H1 (cell line): Measurements from ENCODE around the gene TSEN54. TPM values are rescaled to one million over a fixed set of nuclear protein-coding genes. Genes with fewer than 3 reads are reported as not detected.
A peak's percentile ranks its signal among the peaks of the same experiment; 100 is the strongest.

ENCODE experiments used
- ASH2L ChIP-seq: fragments of 200-600, 300-600 bp; sonication (generic); IDR thresholded peaks from one replicate; pipeline ENCODE4 v1.7.1; 2017; ENCODE audit warnings: low read length
- CREB1 ChIP-seq: IDR thresholded peaks from 2 replicates; pipeline ENCODE4 v1.6.1; 2012; ENCODE audit warnings: inconsistent platforms
- EP300 ChIP-seq, 2 experiments: IDR thresholded peaks; 1 replicate in 1 of 2; 2 replicates in 1 of 2; pipeline ENCODE4 v1.6.1; 2011 to 2012; ENCODE audit warnings: low read depth in 2 of 2, low read length in 2 of 2, mild to moderate bottlenecking in 2 of 2, borderline replicate concordance in 1 of 2, inconsistent platforms in 1 of 2, moderate library complexity in 1 of 2
- RBBP5 ChIP-seq: IDR thresholded peaks from 2 replicates; pipeline ENCODE4 v1.7.1; 2012; ENCODE audit warnings: low read depth, mild to moderate bottlenecking, inconsistent platforms, low read length, moderate library complexity, borderline replicate concordance
- SIX5 ChIP-seq: IDR thresholded peaks from 2 replicates; pipeline ENCODE4 v1.6.1; 2011; ENCODE audit warnings: mild to moderate bottlenecking, low read depth, low read length
- SUZ12 ChIP-seq: fragments of 200-600 bp; sonication (generic); IDR thresholded peaks from 2 replicates; pipeline ENCODE4 v1.6.1; 2012; ENCODE audit warnings: mild to moderate bottlenecking, inconsistent platforms, low read length, moderate library complexity, mixed read lengths
- TAF7 ChIP-seq: optimal IDR thresholded peaks from 2 replicates; pipeline ENCODE3; 2011; ENCODE audit warnings: low read depth, mild to moderate bottlenecking, inconsistent platforms, low read length, moderate library complexity, borderline replicate concordance
- ZNF274 ChIP-seq: IDR thresholded peaks from 2 replicates; pipeline ENCODE4 v1.7.0; 2012; ENCODE audit warnings: low read length, borderline replicate concordance; ENCODE audit errors: extremely low read depth
- polyA plus RNA-seq, 7 experiments: library from polyadenylated mRNA; depleted of rRNA in 3 of 7; stranded (reverse) in 5 of 7; unstranded in 2 of 7; fragments of >200 nt in 5 of 7; fragments of 200-250 nt in 2 of 7; gene quantifications; 1 replicate in 5 of 7; 2 replicates in 1 of 7; 4 replicates in 1 of 7; pipeline versions ENCODE4 v1.2.1 to v1.2.3, GENCODE V29; 2011 to 2013; ENCODE audit warnings: missing spikeins in 2 of 7, mixed read lengths in 2 of 7
- total RNA-seq: library from RNA; stranded (reverse); fragmentation: NEBNext Ultra II Directional; extraction: Animal tissue kit (Norgen Biotek cat#: 25700); gene quantifications from 2 replicates; pipeline ENCODE4 v1.2.1, GENCODE V29; 2021
- TF ChIP-seq, protein P1 (sequence below): fragments of 300-600 bp; sonication (generic); IDR thresholded peaks from 2 replicates; pipeline ENCODE4 v1.7.1; 2012; ENCODE audit warnings: low read length, moderate library complexity, mild to moderate bottlenecking, inconsistent platforms; ENCODE audit not compliant: insufficient replicate concordance
- TF ChIP-seq, protein P2 (sequence below): IDR thresholded peaks from 2 replicates; pipeline ENCODE4 v1.6.1; 2012; ENCODE audit warnings: inconsistent platforms
- TF ChIP-seq, protein P3 (sequence below): IDR thresholded peaks from 2 replicates; pipeline ENCODE4 v1.6.1; 2012; ENCODE audit warnings: inconsistent platforms

Gene TSEN54
- total and polyA plus RNA-seq, 2 of the 8 experiments (the other 6 are each of a cell fraction or from before 2014, with no cell fraction given), result 43.6 to 60.3 TPM

DNA sequence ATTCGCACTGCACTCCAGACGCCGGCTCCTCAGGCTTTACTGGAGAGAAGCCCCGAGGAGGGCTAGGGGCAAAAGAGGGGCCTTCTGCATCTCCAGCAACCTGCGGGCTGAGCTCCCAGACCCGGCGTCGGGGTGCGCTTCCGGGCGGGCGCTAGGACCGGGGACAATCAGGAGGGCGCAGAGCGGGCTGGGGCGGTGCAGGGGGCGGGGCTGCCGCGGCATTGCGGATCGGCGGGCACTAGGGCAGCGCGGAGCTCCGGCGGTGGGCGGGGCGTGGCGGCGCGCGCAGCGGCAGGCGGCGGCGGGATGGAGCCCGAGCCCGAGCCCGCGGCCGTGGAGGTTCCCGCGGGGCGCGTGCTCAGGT lies at the start of gene TSEN54 (continued):
- TF ChIP-seq, protein P1, sequence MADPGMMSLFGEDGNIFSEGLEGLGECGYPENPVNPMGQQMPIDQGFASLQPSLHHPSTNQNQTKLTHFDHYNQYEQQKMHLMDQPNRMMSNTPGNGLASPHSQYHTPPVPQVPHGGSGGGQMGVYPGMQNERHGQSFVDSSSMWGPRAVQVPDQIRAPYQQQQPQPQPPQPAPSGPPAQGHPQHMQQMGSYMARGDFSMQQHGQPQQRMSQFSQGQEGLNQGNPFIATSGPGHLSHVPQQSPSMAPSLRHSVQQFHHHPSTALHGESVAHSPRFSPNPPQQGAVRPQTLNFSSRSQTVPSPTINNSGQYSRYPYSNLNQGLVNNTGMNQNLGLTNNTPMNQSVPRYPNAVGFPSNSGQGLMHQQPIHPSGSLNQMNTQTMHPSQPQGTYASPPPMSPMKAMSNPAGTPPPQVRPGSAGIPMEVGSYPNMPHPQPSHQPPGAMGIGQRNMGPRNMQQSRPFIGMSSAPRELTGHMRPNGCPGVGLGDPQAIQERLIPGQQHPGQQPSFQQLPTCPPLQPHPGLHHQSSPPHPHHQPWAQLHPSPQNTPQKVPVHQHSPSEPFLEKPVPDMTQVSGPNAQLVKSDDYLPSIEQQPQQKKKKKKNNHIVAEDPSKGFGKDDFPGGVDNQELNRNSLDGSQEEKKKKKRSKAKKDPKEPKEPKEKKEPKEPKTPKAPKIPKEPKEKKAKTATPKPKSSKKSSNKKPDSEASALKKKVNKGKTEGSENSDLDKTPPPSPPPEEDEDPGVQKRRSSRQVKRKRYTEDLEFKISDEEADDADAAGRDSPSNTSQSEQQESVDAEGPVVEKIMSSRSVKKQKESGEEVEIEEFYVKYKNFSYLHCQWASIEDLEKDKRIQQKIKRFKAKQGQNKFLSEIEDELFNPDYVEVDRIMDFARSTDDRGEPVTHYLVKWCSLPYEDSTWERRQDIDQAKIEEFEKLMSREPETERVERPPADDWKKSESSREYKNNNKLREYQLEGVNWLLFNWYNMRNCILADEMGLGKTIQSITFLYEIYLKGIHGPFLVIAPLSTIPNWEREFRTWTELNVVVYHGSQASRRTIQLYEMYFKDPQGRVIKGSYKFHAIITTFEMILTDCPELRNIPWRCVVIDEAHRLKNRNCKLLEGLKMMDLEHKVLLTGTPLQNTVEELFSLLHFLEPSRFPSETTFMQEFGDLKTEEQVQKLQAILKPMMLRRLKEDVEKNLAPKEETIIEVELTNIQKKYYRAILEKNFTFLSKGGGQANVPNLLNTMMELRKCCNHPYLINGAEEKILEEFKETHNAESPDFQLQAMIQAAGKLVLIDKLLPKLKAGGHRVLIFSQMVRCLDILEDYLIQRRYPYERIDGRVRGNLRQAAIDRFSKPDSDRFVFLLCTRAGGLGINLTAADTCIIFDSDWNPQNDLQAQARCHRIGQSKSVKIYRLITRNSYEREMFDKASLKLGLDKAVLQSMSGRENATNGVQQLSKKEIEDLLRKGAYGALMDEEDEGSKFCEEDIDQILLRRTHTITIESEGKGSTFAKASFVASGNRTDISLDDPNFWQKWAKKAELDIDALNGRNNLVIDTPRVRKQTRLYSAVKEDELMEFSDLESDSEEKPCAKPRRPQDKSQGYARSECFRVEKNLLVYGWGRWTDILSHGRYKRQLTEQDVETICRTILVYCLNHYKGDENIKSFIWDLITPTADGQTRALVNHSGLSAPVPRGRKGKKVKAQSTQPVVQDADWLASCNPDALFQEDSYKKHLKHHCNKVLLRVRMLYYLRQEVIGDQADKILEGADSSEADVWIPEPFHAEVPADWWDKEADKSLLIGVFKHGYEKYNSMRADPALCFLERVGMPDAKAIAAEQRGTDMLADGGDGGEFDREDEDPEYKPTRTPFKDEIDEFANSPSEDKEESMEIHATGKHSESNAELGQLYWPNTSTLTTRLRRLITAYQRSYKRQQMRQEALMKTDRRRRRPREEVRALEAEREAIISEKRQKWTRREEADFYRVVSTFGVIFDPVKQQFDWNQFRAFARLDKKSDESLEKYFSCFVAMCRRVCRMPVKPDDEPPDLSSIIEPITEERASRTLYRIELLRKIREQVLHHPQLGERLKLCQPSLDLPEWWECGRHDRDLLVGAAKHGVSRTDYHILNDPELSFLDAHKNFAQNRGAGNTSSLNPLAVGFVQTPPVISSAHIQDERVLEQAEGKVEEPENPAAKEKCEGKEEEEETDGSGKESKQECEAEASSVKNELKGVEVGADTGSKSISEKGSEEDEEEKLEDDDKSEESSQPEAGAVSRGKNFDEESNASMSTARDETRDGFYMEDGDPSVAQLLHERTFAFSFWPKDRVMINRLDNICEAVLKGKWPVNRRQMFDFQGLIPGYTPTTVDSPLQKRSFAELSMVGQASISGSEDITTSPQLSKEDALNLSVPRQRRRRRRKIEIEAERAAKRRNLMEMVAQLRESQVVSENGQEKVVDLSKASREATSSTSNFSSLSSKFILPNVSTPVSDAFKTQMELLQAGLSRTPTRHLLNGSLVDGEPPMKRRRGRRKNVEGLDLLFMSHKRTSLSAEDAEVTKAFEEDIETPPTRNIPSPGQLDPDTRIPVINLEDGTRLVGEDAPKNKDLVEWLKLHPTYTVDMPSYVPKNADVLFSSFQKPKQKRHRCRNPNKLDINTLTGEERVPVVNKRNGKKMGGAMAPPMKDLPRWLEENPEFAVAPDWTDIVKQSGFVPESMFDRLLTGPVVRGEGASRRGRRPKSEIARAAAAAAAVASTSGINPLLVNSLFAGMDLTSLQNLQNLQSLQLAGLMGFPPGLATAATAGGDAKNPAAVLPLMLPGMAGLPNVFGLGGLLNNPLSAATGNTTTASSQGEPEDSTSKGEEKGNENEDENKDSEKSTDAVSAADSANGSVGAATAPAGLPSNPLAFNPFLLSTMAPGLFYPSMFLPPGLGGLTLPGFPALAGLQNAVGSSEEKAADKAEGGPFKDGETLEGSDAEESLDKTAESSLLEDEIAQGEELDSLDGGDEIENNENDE, result no peak
- no peak for TF ChIP-seq SIX5
- TF ChIP-seq TAF7, result no peak
- TF ChIP-seq, protein P2, sequence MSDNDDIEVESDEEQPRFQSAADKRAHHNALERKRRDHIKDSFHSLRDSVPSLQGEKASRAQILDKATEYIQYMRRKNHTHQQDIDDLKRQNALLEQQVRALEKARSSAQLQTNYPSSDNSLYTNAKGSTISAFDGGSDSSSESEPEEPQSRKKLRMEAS, result peak; percentile 63; the same call in 1 of the 2 replicates
- TF ChIP-seq ASH2L, result peak; percentile 0
- no peak for TF ChIP-seq ZNF274
- TF ChIP-seq CREB1, result peak; percentile 72
- TF ChIP-seq, protein P3, sequence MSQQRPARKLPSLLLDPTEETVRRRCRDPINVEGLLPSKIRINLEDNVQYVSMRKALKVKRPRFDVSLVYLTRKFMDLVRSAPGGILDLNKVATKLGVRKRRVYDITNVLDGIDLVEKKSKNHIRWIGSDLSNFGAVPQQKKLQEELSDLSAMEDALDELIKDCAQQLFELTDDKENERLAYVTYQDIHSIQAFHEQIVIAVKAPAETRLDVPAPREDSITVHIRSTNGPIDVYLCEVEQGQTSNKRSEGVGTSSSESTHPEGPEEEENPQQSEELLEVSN, result no peak; the same call in 1 of the 2 replicates
- 0 out of 3 replicates have a peak, but pooled peaks of 1 of the 2 experiments have one; percentile 13 for TF ChIP-seq EP300 (IDR thresholded peaks at IDR 0.05; ENCODE audit: borderline replicate concordance in 1 of 2, low read depth in 2 of 2, low read length in 2 of 2)
- no peak for TF ChIP-seq RBBP5
- no peak for TF ChIP-seq SUZ12
